WTC11 (cell line): Measurements from ENCODE around the gene FRMD4A.

Experiments used
- CREB1 ChIP-seq: sonication (generic); formaldehyde crosslinking; IDR thresholded peaks from 2 replicates; pipeline ENCODE4 v1.8.0; 2023; ENCODE audit warnings: mild to moderate bottlenecking, missing genetic modification reagents
- CREM ChIP-seq: sonication (generic); formaldehyde crosslinking; IDR thresholded peaks from 2 replicates; pipeline ENCODE4 v1.8.1; 2022; ENCODE audit warnings: mild to moderate bottlenecking, missing genetic modification reagents, moderate library complexity
- CTCF ChIP-seq: fragments of 200-600 bp; IDR thresholded peaks from 2 replicates; pipeline ENCODE4 v1.8.0; 2022; ENCODE audit warnings: antibody characterized with exemption
- HMGA2 ChIP-seq: fragments of 250-450 bp; sonication (Bioruptor Pico); IDR thresholded peaks from 2 replicates; pipeline ENCODE4 v1.4.0; 2021; ENCODE audit warnings: mild to moderate bottlenecking, moderate library complexity
- TF ChIP-seq, protein P1 (sequence below): sonication (generic); formaldehyde crosslinking; IDR thresholded peaks from 2 replicates; pipeline ENCODE4 v1.8.1; 2023; ENCODE audit warnings: mild to moderate bottlenecking, missing genetic modification reagents, moderate library complexity

- TF ChIP-seq HMGA2, result no peak
- TF ChIP-seq CTCF, result no peak
- TF ChIP-seq, protein P1, sequence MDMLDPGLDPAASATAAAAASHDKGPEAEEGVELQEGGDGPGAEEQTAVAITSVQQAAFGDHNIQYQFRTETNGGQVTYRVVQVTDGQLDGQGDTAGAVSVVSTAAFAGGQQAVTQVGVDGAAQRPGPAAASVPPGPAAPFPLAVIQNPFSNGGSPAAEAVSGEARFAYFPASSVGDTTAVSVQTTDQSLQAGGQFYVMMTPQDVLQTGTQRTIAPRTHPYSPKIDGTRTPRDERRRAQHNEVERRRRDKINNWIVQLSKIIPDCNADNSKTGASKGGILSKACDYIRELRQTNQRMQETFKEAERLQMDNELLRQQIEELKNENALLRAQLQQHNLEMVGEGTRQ, result no peak
- no peak for TF ChIP-seq CREB1 (CRISPR knock-in tag)
- no peak for TF ChIP-seq CREM (CRISPR knock-in tag)
Measured at GRCh38 chr10:14327527-14327926, 3.2 kb downstream of the FRMD4A start.
